K562 treated with DMSO at 1 percent for 4 hours (cell line): ENCODE results near the gene TSPAN9. TPM values are rescaled to one million over a fixed set of nuclear protein-coding genes. Genes with fewer than 3 reads are reported as not detected.

ENCODE experiments used
- total RNA-seq: library from RNA; unstranded; fragments of 300-600 nt; gene quantifications from 2 replicates; pipeline ENCODE4 v1.2.3, GENCODE V29; 2022; ENCODE audit not compliant: insufficient read depth

Gene TSPAN9
- total RNA-seq, result 0.42 and 1.2 TPM in 2 replicates

DNA sequence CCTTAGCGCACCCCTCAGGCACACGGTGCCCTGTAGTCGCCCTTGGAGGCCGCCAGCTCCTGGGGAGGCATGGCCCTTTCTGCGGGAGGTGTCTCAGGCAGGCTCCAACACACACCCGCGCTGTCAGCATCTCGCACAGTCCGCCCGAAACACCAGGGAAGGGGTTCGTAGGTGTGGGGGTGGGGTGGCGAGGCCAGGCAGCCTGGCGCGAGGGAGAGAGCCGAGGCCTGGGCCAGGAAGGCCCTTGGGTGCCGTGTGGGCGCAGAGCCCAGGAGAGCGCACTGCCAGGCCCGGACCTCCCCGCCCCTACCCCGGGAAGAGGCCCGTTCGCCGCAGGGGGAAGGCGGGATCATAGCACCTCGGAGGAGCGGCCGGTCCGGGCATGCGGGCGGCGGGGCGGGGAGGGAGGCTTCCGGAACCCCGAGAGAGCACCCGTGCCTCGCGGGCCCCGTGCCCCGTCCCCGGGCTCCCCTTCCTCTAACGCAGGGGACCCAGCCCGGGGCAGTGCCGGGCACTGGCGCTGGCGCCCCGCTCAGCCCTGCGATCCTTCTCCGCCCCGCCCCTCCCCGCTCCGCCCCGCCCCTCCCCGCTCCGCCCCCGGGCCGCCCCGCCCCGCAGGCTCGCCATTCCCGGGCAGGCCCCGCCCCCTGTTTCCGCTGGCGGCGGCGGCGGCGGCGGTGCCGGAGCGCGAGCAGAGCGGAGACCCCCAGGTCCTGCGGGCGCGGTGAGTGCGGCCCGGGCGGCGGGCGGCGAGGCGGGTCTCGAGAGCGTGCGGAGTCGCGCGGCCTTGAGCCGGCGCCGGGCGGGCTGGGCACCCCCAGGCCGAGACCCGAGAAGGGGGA lies at the start of gene TSPAN9:
TSPAN9 (plus strand) TSS at position 650 of the 842 bp plus-strand sequence. CDS start 123,815 bp downstream, outside the sequence.

Other genes with a start within 250 kb of the TSPAN9 start
- 0.44 TPM in 1 of 2 replicates, not detected in the other for gene NRIP2, start 242.3 kb upstream of the TSPAN9 start, total RNA-seq
- not detected in 2 replicates for gene TEX52, start 220.3 kb upstream of the TSPAN9 start, total RNA-seq
- gene FOXM1, start 200.2 kb upstream of the TSPAN9 start, total RNA-seq, result 34.1 and 40.7 TPM in 2 replicates
- gene RHNO1, start 200.2 kb upstream of the TSPAN9 start, total RNA-seq, result 16.7 and 19.1 TPM in 2 replicates
- 5.6 and 10.3 TPM in 2 replicates for gene TULP3, start 186.5 kb upstream of the TSPAN9 start, total RNA-seq
- gene TEAD4, start 118.0 kb upstream of the TSPAN9 start, total RNA-seq, result 9.6 and 9.8 TPM in 2 replicates